ENCODE measurements around the gene MAFG. TPM values are rescaled to one million over a fixed set of nuclear protein-coding genes. Genes with fewer than 3 reads are reported as not detected.

Gene MAFG
- total RNA-seq, 1 experiment from 2014 or later: 36.1 TPM

DNA sequence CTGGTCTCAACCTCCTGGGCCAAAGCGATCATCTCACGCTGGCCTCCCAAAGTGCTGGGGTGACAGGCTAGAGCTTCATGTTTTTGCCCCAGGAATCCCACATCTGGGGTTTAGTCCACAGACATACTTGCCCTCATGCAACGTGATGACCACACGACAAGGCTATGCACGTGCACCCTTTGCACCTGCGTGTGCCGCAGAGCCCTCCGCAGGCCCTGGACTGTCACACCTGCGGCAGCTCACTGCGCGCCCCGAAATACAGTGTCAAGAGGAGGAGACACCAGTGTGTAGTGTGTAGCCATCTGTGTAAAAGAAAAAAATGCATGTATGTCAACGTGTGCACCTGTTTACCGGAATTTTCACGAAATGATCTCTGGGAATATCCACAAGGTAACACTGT lies 23.0 kb upstream of the MAFG start:
- Mint-ChIP-seq H3K27me3 (ENCODE audit: unreplicated experiment) (peaks cover 23% of the 10 kb centered on the region), H3K4me1 (ENCODE audit: low read depth, unreplicated experiment) (no peaks in the 10 kb centered on the region), H3K27ac (ENCODE audit: unreplicated experiment) (no peak overlapping the region), H3K4me3 (ENCODE audit: low read depth, unreplicated experiment) (no peak overlapping the region), H3K36me3 (ENCODE audit: insufficient read depth, unreplicated experiment) (no peaks in the 10 kb centered on the region), H3K9me3 (ENCODE audit: low read depth, unreplicated experiment) (no peaks in the 10 kb centered on the region)
- CTCF ChIA-PET: no interaction called here
- no TSS peak for BruUV-seq (replicated peaks)
- TF ChIP-seq, protein P1, sequence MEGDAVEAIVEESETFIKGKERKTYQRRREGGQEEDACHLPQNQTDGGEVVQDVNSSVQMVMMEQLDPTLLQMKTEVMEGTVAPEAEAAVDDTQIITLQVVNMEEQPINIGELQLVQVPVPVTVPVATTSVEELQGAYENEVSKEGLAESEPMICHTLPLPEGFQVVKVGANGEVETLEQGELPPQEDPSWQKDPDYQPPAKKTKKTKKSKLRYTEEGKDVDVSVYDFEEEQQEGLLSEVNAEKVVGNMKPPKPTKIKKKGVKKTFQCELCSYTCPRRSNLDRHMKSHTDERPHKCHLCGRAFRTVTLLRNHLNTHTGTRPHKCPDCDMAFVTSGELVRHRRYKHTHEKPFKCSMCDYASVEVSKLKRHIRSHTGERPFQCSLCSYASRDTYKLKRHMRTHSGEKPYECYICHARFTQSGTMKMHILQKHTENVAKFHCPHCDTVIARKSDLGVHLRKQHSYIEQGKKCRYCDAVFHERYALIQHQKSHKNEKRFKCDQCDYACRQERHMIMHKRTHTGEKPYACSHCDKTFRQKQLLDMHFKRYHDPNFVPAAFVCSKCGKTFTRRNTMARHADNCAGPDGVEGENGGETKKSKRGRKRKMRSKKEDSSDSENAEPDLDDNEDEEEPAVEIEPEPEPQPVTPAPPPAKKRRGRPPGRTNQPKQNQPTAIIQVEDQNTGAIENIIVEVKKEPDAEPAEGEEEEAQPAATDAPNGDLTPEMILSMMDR (IDR thresholded peaks at IDR 0.05; ENCODE audit: unreplicated experiment): no peak
- no peak for DNase-seq
- intact Hi-C loops (cut with micrococcal nuclease; ENCODE audit: unreplicated experiment): no loop called here

DNA sequence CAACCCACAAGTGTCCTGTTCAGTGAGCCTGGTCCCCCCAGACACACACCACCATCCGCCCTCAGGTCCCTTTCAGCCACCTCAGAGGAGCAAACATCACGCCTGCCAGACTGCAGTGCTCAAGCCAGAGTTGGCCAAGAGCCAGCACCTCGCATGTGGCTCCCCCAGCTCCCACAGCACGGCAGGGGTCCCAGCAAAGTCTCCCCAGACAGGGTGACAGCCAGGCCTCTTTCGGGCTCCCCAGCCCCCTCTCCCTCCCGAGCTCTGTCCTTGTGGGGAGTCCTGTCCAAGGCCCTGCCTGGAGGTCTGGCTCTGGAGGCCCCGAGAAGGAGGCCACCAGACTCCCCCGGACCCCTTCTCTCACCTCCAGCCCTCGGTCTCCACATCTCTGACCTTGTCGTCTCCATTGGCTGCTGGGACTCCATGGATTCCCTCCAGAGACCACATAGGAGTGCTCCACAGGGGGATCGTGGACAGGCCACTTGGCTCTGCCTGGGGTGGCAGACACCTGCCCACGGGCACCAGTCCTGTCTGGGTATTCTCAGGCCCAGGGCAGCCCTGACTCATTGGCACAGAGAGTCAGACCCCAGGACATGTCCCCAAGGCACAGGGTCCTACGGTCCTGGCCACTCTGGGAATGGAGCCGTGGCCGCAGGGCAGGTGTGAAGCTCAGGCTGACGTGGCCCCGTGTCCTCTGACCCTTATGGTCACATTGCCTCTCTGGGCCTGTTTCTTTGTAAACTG lies 21.3 kb upstream of the MAFG start:
- H3K36me3 Mint-ChIP-seq (ENCODE audit: insufficient read depth, unreplicated experiment): no peaks in the 10 kb centered on the region
- BruUV-seq (replicated peaks): no TSS peak
- CTCF ChIA-PET: no interaction called here
- no peaks in the 10 kb centered on the region for H3K4me1 Mint-ChIP-seq (ENCODE audit: low read depth, unreplicated experiment)
- peaks cover 23% of the 10 kb centered on the region for H3K27me3 Mint-ChIP-seq (ENCODE audit: unreplicated experiment)
- intact Hi-C loops (cut with micrococcal nuclease; ENCODE audit: unreplicated experiment): no loop called here
- no peaks in the 10 kb centered on the region for H3K9me3 Mint-ChIP-seq (ENCODE audit: low read depth, unreplicated experiment)
- H3K4me3 Mint-ChIP-seq (ENCODE audit: low read depth, unreplicated experiment): no peak overlapping the region
- H3K27ac Mint-ChIP-seq (ENCODE audit: unreplicated experiment): no peak overlapping the region
- TF ChIP-seq, protein P1 (IDR thresholded peaks at IDR 0.05; ENCODE audit: unreplicated experiment): no peak
- no peak for DNase-seq

DNA sequence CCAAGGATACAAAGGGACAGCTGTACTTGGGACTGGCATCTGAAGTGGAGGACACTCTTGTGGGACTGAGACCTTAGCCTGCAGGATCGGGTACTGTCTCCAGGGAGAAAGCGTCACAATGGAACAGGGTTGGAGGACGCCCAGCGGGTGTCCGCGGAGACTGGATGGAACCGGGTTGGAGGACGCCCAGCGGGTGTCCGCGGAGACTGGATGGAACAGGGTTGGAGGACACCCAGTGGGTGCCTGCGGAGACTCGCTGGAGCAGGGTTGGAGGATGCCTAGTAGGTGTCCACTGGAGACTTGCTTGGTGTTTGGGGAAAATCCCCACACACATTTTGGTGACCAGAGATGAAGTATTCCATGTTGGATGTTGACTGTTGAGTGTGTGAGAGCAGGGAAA lies 19.7 kb upstream of the MAFG start, which contains the start of gene MYADML2:
MYADML2 (minus strand) TSS at position 45 of the 400 bp plus-strand sequence. CDS start 5,492 bp downstream, outside the sequence.
- CTCF ChIA-PET: no interaction called here
- Mint-ChIP-seq H3K4me3 (ENCODE audit: low read depth, unreplicated experiment) (no peak within 1 kb of the TSS), H3K27ac (ENCODE audit: unreplicated experiment) (no peak within 1 kb of the TSS), H3K36me3 (ENCODE audit: insufficient read depth, unreplicated experiment) (no peaks in the 10 kb centered on the region), H3K4me1 (ENCODE audit: low read depth, unreplicated experiment) (no peaks in the 10 kb centered on the region), H3K9me3 (ENCODE audit: low read depth, unreplicated experiment) (no peaks in the 10 kb centered on the region), H3K27me3 (ENCODE audit: unreplicated experiment) (peaks cover 20% of the 10 kb centered on the region)
- DNase-seq: no peak
- intact Hi-C loops (cut with micrococcal nuclease; ENCODE audit: unreplicated experiment): no loop called here
- TF ChIP-seq, protein P1 (IDR thresholded peaks at IDR 0.05; ENCODE audit: unreplicated experiment): no peak
- BruUV-seq (replicated peaks): no TSS peak

DNA sequence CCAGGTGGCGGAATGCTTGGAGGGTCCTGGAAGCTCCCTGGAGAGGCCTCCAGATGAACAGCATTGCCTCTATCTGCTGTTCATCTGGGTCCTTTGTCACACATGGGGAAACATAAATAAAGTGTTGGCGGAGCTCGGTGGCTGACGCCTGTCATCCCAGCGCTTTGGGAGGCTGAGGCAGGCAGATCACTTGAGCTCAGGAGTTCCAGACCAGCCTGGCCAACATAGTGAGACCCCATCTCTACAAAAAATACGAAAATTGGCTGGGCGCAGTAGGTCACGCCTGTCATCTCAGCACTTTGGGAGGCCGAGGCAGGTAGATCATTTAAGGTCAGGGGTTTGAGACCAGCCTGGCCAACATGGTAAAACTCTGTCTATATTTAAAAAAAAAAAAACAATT lies 17.3 kb upstream of the MAFG start:
- intact Hi-C loops (cut with micrococcal nuclease; ENCODE audit: unreplicated experiment): no loop called here
- no peaks in the 10 kb centered on the region for H3K36me3 Mint-ChIP-seq (ENCODE audit: insufficient read depth, unreplicated experiment)
- H3K27me3 Mint-ChIP-seq (ENCODE audit: unreplicated experiment): no peaks in the 10 kb centered on the region
- BruUV-seq (replicated peaks): no TSS peak
- H3K9me3 Mint-ChIP-seq (ENCODE audit: low read depth, unreplicated experiment): no peaks in the 10 kb centered on the region
- TF ChIP-seq, protein P1 (IDR thresholded peaks at IDR 0.05; ENCODE audit: unreplicated experiment): no peak
- H3K4me3 Mint-ChIP-seq (ENCODE audit: low read depth, unreplicated experiment): no peak overlapping the region
- no peak for DNase-seq
- CTCF ChIA-PET: interaction anchor here (0.7 to 0.9 kb wide), 2 partner anchors 9 to 15 kb away, joined by 3 to 4 read pairs; no protein-coding TSS in a partner anchor
- H3K4me1 Mint-ChIP-seq (ENCODE audit: low read depth, unreplicated experiment): no peaks in the 10 kb centered on the region
- H3K27ac Mint-ChIP-seq (ENCODE audit: unreplicated experiment): no peak overlapping the region
